HCT116 (cell line): ENCODE data around the gene XYLT1. TPM values are rescaled to one million over a fixed set of nuclear protein-coding genes. Genes with fewer than 3 reads are reported as not detected.

ENCODE experiments used
- ATAC-seq: fragments of 200-7000 bp; cut with Tn5 transposase; 2 replicates; pipeline ENCODE4 v1.9.1; 2020; ENCODE audit warnings: mild to moderate bottlenecking, moderate library complexity
- BruUV-seq: library from RNA; stranded (reverse); fragments of 400-500 nt; replicated peaks from 2 replicates; lab custom pipeline; 2021; lab: Mats Ljungman, UMichigan
- CTCF ChIA-PET: fragments of 300-600 bp; sonication (Branson Sonifier 250); formaldehyde crosslinking; loops from one replicate; lab custom pipeline; 2021; ENCODE audit warnings: antibody characterized with exemption; lab: Charles Lee
- POLR2A ChIA-PET: fragments of 300-600, 350-600 bp; sonication (Branson Sonifier 250); formaldehyde crosslinking; loops from one replicate; lab custom pipeline; 2021; ENCODE audit warnings: antibody characterized with exemption; lab: Charles Lee
- RAD21 ChIA-PET, 2 experiments: fragments of 300-600 bp; sonication (Branson Sonifier 250); formaldehyde crosslinking; loops; one replicate each; lab custom pipeline; 2023; ENCODE audit warnings: low total read pairs in 2 of 2; ENCODE audit not compliant: uncharacterized antibody in 2 of 2, unreplicated experiment in 2 of 2, low non-redundant PET in 1 of 2; lab: Charles Lee
- DNase-seq: peaks from one replicate; pipeline ENCODE4 v3.0.0-alpha.2; 2010; ENCODE audit warnings: low read depth, low spot score
- H2AFZ ChIP-seq: fragments of 200-600 bp; shearing (Covaris generic), sonication (generic); 2 replicates; pipeline ENCODE4 v1.6.1; 2017; ENCODE audit warnings: low read depth, mixed run types, mixed read lengths, antibody characterized with exemption, low read length; ENCODE audit not compliant: poor library complexity, severe bottlenecking
- H3K27ac ChIP-seq: 2 replicates; pipeline ENCODE4 v1.5.1; 2012; ENCODE audit warnings: low read depth, low read length
- H3K27me3 ChIP-seq: fragments of 200-600 bp; sonication (generic); 2 replicates; pipeline ENCODE4 v1.6.1; 2016; ENCODE audit warnings: mixed run types, low read length, mixed read lengths; ENCODE audit not compliant: insufficient read depth
- H3K36me3 ChIP-seq, 2 experiments: fragments of 200-500 bp in 1 of 2; fragments of 200-600 bp in 1 of 2; sonication (Bioruptor generic) in 1 of 2; sonication (generic) in 1 of 2; 2 replicates each; pipeline versions ENCODE4 v1.5.1 to v1.6.1; 2014 to 2016; ENCODE audit warnings: low read length in 2 of 2, inconsistent platforms in 1 of 2, mixed read lengths in 1 of 2, mixed run types in 1 of 2; ENCODE audit not compliant: insufficient read depth in 2 of 2, control insufficient read depth in 1 of 2
- H3K4me1 ChIP-seq, 2 experiments: fragments of 200-600 bp in 1 of 2; sonication (generic) in 1 of 2; 2 replicates each; pipeline versions ENCODE4 v1.5.1 to v1.6.1; 2012 to 2017; ENCODE audit warnings: low read length in 2 of 2, inconsistent platforms in 1 of 2, mild to moderate bottlenecking in 1 of 2, mixed read lengths in 1 of 2, mixed run types in 1 of 2, moderate library complexity in 1 of 2; ENCODE audit not compliant: insufficient read depth in 2 of 2, control insufficient read depth in 1 of 2
- H3K4me2 ChIP-seq: fragments of 200-600 bp; sonication (generic); 2 replicates; pipeline ENCODE4 v1.6.1; 2017; ENCODE audit warnings: mixed run types, low read length, mixed read lengths
- H3K4me3 ChIP-seq, 2 experiments: fragments of 200-600 bp in 1 of 2; sonication (generic) in 1 of 2; replicated peaks in 1 of 2; 2 replicates each; pipeline ENCODE4 v1.5.1; 2011 to 2016; ENCODE audit warnings: low read length in 2 of 2, control low read depth in 1 of 2, low read depth in 1 of 2, mild to moderate bottlenecking in 1 of 2, mixed read lengths in 1 of 2, mixed run types in 1 of 2
- H3K79me2 ChIP-seq: fragments of 200-600 bp; sonication (generic); 2 replicates; pipeline ENCODE4 v1.6.1; 2017; ENCODE audit warnings: mild to moderate bottlenecking, mixed run types, low read length, moderate library complexity, mixed read lengths; ENCODE audit not compliant: insufficient read depth
- H3K9ac ChIP-seq: fragments of 200-600 bp; sonication (generic); 2 replicates; pipeline ENCODE4 v1.6.1; 2016; ENCODE audit warnings: low read length, mixed read lengths
- H3K9me2 ChIP-seq: fragments of 200-600 bp; sonication (generic), shearing (Covaris generic); 2 replicates; pipeline ENCODE4 v1.6.1; 2017; ENCODE audit warnings: mixed run types, mild to moderate bottlenecking, moderate library complexity; ENCODE audit not compliant: insufficient read depth
- H3K9me3 ChIP-seq, 2 experiments: fragments of 200-500 bp in 1 of 2; fragments of 200-600 bp in 1 of 2; sonication (Bioruptor generic) in 1 of 2; sonication (generic) in 1 of 2; 2 replicates each; pipeline ENCODE4 v1.6.1; 2014 to 2017; ENCODE audit warnings: low read length in 2 of 2, mixed read lengths in 2 of 2, inconsistent platforms in 1 of 2, low read depth in 1 of 2, mild to moderate bottlenecking in 1 of 2, mixed run types in 1 of 2, moderate library complexity in 1 of 2; ENCODE audit not compliant: control insufficient read depth in 1 of 2, insufficient read depth in 1 of 2
- H4K20me1 ChIP-seq: fragments of 200-600 bp; sonication (generic), shearing (Covaris generic); 2 replicates; pipeline ENCODE4 v1.6.1; 2017; ENCODE audit warnings: mixed run types, mild to moderate bottlenecking, moderate library complexity; ENCODE audit not compliant: insufficient read depth
- CBX3 ChIP-seq: IDR thresholded peaks from 2 replicates; pipeline ENCODE4 v1.6.1; 2012; ENCODE audit warnings: low read depth
- CEBPB ChIP-seq: IDR thresholded peaks from 2 replicates; pipeline ENCODE4 v1.6.1; 2012; ENCODE audit warnings: low read depth
- CTCF ChIP-seq, 3 experiments: fragments of 200-600 bp in 1 of 3; sonication (generic) in 1 of 3; IDR thresholded peaks in 2 of 3; conservative IDR thresholded peaks in 1 of 3; 2 replicates each; pipeline ENCODE4 v1.5.1; 2012 to 2017; ENCODE audit warnings: low read depth in 2 of 3, low read length in 2 of 3, antibody characterized with exemption in 1 of 3, borderline replicate concordance in 1 of 3, control low read depth in 1 of 3, mild to moderate bottlenecking in 1 of 3, mixed read lengths in 1 of 3, mixed run types in 1 of 3, moderate library complexity in 1 of 3; ENCODE audit not compliant: insufficient read depth in 1 of 3
- EGR1 ChIP-seq: IDR thresholded peaks from 2 replicates; pipeline ENCODE4 v1.6.1; 2012; ENCODE audit warnings: low read depth
- ELF1 ChIP-seq: IDR thresholded peaks from 2 replicates; pipeline ENCODE4 v1.6.1; 2012; ENCODE audit warnings: low read depth, borderline replicate concordance
- EZH2 ChIP-seq: fragments of 200-600 bp; sonication (generic); IDR thresholded peaks from 2 replicates; pipeline ENCODE4 v1.6.1; 2017; ENCODE audit warnings: antibody characterized with exemption, mixed run types
- EZH2phosphoT487 ChIP-seq: fragments of 200-600 bp; IDR thresholded peaks from 2 replicates; pipeline ENCODE4 v1.6.1; 2018; ENCODE audit warnings: antibody characterized with exemption, borderline replicate concordance
- JUND ChIP-seq: IDR thresholded peaks from 2 replicates; pipeline ENCODE4 v1.6.1; 2012
- POLR2A ChIP-seq: IDR thresholded peaks from 2 replicates; pipeline ENCODE4 v1.7.0; 2011; ENCODE audit warnings: borderline replicate concordance; ENCODE audit not compliant: insufficient read depth, insufficient read length; ENCODE audit errors: extremely low read depth
- RAD21 ChIP-seq: IDR thresholded peaks from 2 replicates; pipeline ENCODE4 v1.6.1; 2012; ENCODE audit warnings: low read depth, mild to moderate bottlenecking
- REST ChIP-seq: IDR thresholded peaks from 2 replicates; pipeline ENCODE4 v1.6.1; 2012; ENCODE audit warnings: low read depth
- SIN3A ChIP-seq: IDR thresholded peaks from 2 replicates; pipeline ENCODE4 v1.6.1; 2012; ENCODE audit warnings: low read depth
- SRF ChIP-seq: IDR thresholded peaks from 2 replicates; pipeline ENCODE4 v1.6.1; 2012; ENCODE audit warnings: low read depth
- TCF7L2 ChIP-seq: IDR thresholded peaks from 2 replicates; pipeline ENCODE4 v1.7.0; 2011; ENCODE audit warnings: borderline replicate concordance, inconsistent platforms; ENCODE audit not compliant: insufficient read depth, insufficient read length; ENCODE audit errors: extremely low read depth
- YY1 ChIP-seq: IDR thresholded peaks from 2 replicates; pipeline ENCODE4 v1.6.1; 2011; ENCODE audit warnings: low read length, low read depth, moderate library complexity, mild to moderate bottlenecking; ENCODE audit not compliant: insufficient replicate concordance; ENCODE audit errors: extremely low read depth
- ZNF274 ChIP-seq: fragments of 200-500 bp; sonication (Bioruptor generic); IDR thresholded peaks from 2 replicates; pipeline ENCODE4 v1.6.1; 2014; ENCODE audit warnings: mild to moderate bottlenecking, low read depth, low read length, inconsistent platforms
- intact Hi-C: fragments of 100-400 bp; cut with micrococcal nuclease; formaldehyde crosslinking; loops from 2 replicates; pipeline ENCODE4 v1.10.0; 2022
- total RNA-seq: library from RNA; stranded (reverse); gene quantifications from one replicate; pipeline ENCODE4 v1.2.1, GENCODE V29; 2021; ENCODE audit not compliant: unreplicated experiment
- TF ChIP-seq, protein P1 (sequence below): IDR thresholded peaks from 2 replicates; pipeline ENCODE4 v1.6.1; 2011; ENCODE audit warnings: mild to moderate bottlenecking, low read length, moderate library complexity; ENCODE audit not compliant: insufficient replicate concordance; ENCODE audit errors: extremely low read depth
- TF ChIP-seq, protein P2 (sequence below): IDR thresholded peaks from 2 replicates; pipeline ENCODE4 v1.6.1; 2012

The XYLT1 gene
- total RNA-seq, 1 experiment from 2014 or later, result 4.5 TPM

- TF ChIP-seq CTCF (IDR thresholded peaks at IDR 0.05 in 2 of 3, conservative IDR thresholded peaks at IDR 0.05 in 1 of 3; ENCODE audit: borderline replicate concordance in 1 of 3, insufficient read depth in 1 of 3, low read depth in 2 of 3, low read length in 2 of 3), result no peak
- no peak for TF ChIP-seq ZNF274
- TF ChIP-seq, all 23 proteins: peak for 0
These were observed 199.1 kb downstream of the XYLT1 start (continued) for GRCh38 chr16:17271687-17272086.

DNA sequence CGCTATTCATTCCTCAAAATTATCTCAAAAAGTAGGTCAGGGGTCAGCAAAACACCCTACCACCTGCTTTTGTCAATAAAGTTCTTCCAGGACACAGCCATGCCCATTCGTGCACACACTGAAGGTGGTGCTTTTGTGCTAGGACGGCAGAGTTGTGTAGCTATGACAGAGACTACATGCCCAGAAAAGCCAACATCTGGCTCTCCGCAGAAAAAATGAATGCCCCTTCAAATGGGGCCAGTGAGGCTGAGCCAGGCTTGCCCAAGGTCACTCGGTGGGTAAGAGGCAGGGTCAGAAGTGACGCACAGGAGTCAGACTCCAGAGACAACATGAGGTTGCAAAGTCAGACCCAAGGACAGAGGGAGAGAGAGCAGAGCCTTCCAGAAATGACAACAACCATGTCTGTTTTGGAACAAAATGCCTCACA, 200.1 kb downstream of the XYLT1 start:
- Histone ChIP-seq H3K9me3 (no peaks in the 10 kb centered on the region), H3K9me2 (no peaks in the 10 kb centered on the region), H2AFZ (no peak overlapping the region), H4K20me1 (no peaks in the 10 kb centered on the region), H3K4me3 (no peak overlapping the region), H3K9ac (no peak overlapping the region), H3K27ac (no peak overlapping the region), H3K4me1 (peaks cover 22 to 32% of the 10 kb centered on the region in 2 experiments), H3K79me2 (no peaks in the 10 kb centered on the region), H3K36me3 (no peaks in the 10 kb centered on the region), H3K27me3 (0 out of 2 replicates have a peak, but pooled peaks cover 4% of the 10 kb centered on the region), H3K4me2 (no peak overlapping the region)
- intact Hi-C loops, result no loop called here
- TF ChIP-seq YY1, result no peak
- TF ChIP-seq ELF1, result no peak
- TF ChIP-seq CBX3, result no peak
- no peak for TF ChIP-seq REST
- no peak for TF ChIP-seq SRF
- TF ChIP-seq, protein P1, sequence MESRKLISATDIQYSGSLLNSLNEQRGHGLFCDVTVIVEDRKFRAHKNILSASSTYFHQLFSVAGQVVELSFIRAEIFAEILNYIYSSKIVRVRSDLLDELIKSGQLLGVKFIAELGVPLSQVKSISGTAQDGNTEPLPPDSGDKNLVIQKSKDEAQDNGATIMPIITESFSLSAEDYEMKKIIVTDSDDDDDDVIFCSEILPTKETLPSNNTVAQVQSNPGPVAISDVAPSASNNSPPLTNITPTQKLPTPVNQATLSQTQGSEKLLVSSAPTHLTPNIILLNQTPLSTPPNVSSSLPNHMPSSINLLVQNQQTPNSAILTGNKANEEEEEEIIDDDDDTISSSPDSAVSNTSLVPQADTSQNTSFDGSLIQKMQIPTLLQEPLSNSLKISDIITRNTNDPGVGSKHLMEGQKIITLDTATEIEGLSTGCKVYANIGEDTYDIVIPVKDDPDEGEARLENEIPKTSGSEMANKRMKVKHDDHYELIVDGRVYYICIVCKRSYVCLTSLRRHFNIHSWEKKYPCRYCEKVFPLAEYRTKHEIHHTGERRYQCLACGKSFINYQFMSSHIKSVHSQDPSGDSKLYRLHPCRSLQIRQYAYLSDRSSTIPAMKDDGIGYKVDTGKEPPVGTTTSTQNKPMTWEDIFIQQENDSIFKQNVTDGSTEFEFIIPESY, result no peak
- no peak for TF ChIP-seq POLR2A
- no peak for TF ChIP-seq EGR1
- TF ChIP-seq RAD21, result no peak
- no peak for TF ChIP-seq SIN3A
- no peak for TF ChIP-seq TCF7L2
- TF ChIP-seq, protein P2, sequence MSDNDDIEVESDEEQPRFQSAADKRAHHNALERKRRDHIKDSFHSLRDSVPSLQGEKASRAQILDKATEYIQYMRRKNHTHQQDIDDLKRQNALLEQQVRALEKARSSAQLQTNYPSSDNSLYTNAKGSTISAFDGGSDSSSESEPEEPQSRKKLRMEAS, result no peak
- TF ChIP-seq EZH2phosphoT487, result no peak
- TF ChIP-seq JUND, result no peak
- TF ChIP-seq EZH2, result no peak
- TF ChIP-seq CEBPB, result no peak
- DNase-seq (no peak), ATAC-seq (no peak)
- ChIA-PET POLR2A (no interaction called here), RAD21 (no interaction called here), CTCF (no interaction called here)
- no TSS peak for BruUV-seq
